ENCODE measurements around the gene TMEM181. TPM values are rescaled to one million over a fixed set of nuclear protein-coding genes. Genes with fewer than 3 reads are reported as not detected.

TMEM181 gene
- total RNA-seq, 1 donor from 2014 or later, result 18.4 TPM

- peaks cover 18% of the 10 kb centered on the region for H3K4me1 ChIP-seq
- intact Hi-C loops (cut with DNase I), result no loop called here
- H3K27me3 ChIP-seq, result no peaks in the 10 kb centered on the region
- TF ChIP-seq, protein P1, sequence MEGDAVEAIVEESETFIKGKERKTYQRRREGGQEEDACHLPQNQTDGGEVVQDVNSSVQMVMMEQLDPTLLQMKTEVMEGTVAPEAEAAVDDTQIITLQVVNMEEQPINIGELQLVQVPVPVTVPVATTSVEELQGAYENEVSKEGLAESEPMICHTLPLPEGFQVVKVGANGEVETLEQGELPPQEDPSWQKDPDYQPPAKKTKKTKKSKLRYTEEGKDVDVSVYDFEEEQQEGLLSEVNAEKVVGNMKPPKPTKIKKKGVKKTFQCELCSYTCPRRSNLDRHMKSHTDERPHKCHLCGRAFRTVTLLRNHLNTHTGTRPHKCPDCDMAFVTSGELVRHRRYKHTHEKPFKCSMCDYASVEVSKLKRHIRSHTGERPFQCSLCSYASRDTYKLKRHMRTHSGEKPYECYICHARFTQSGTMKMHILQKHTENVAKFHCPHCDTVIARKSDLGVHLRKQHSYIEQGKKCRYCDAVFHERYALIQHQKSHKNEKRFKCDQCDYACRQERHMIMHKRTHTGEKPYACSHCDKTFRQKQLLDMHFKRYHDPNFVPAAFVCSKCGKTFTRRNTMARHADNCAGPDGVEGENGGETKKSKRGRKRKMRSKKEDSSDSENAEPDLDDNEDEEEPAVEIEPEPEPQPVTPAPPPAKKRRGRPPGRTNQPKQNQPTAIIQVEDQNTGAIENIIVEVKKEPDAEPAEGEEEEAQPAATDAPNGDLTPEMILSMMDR (IDR thresholded peaks at IDR 0.05), result no peak
- no peak for TF ChIP-seq POLR2AphosphoS5 (IDR thresholded peaks at IDR 0.05; ENCODE audit: insufficient read depth in 1 of 2, low read depth in 1 of 2)
- TF ChIP-seq POLR2A (IDR thresholded peaks at IDR 0.05), result no peak
- no peak overlapping the region for H3K4me3 ChIP-seq
- no peak for DNase-seq (ENCODE audit: extremely low spot score in 2 of 2)
- no peak overlapping the region for H3K27ac ChIP-seq
- H3K9me3 ChIP-seq, result no peaks in the 10 kb centered on the region
- no peaks in the 10 kb centered on the region for H3K36me3 ChIP-seq
Measured at GRCh38 chr6:158572653-158573541, 13.0 kb downstream of the TMEM181 start.

DNA sequence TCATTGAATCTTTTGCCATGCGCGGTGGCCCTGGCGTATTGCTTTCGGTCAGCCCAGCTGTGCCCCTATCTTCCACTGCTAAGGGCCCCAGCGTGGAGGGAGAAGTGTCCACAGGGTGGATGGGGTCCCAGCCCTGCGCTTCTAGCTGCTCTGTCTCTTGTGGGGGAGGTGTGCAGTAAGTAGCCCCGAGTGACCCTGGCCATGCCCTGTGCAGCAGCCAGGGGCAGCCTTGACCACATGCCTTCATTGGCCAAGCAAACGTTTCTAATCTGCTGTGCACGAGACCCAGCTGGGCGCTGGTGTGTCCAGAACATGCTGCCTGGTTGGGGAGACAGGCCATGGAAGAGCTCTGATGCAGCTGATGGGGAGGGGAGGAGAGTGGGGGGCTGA is 13.6 kb downstream of the TMEM181 start:
- no peaks in the 10 kb centered on the region for H3K27me3 ChIP-seq
- intact Hi-C loops (cut with DNase I), result no loop called here
- DNase-seq (ENCODE audit: extremely low spot score in 2 of 2), result no peak
- H3K4me1 ChIP-seq, result peaks cover 12% of the 10 kb centered on the region
- H3K36me3 ChIP-seq, result no peaks in the 10 kb centered on the region
- TF ChIP-seq, protein P1 (IDR thresholded peaks at IDR 0.05), result no peak
- TF ChIP-seq POLR2A (IDR thresholded peaks at IDR 0.05), result no peak
- H3K9me3 ChIP-seq, result no peaks in the 10 kb centered on the region
- H3K4me3 ChIP-seq, result no peak overlapping the region
- no peak overlapping the region for H3K27ac ChIP-seq

DNA sequence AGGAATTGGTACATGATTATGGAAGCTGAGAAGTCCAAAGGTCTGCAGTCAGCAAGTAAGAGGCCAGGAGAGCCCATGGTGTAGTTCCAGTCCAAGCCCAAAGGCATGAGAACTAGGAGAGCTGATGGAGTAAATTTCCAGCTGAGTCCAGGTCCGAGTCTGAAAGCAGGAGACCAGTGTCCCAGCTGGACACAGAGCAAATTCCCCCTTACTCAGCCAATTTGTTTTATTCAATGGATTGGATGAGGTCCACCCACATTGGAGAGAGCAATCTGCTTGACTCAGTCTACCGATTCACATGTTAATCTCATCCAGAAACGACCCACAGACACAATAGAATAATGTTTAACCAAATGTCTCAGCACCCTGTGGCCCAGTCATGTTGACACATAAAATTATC is 14.9 kb downstream of the TMEM181 start:
- TF ChIP-seq, protein P1 (IDR thresholded peaks at IDR 0.05), result no peak
- no peak for TF ChIP-seq POLR2AphosphoS5 (IDR thresholded peaks at IDR 0.05; ENCODE audit: insufficient read depth in 1 of 2, low read depth in 1 of 2)
- Histone ChIP-seq H3K27ac (no peak overlapping the region), H3K9me3 (no peaks in the 10 kb centered on the region), H3K27me3 (no peaks in the 10 kb centered on the region), H3K36me3 (no peaks in the 10 kb centered on the region), H3K4me1 (peaks cover 12% of the 10 kb centered on the region), H3K4me3 (no peak overlapping the region)
- intact Hi-C loops (cut with DNase I), result no loop called here
- no peak for DNase-seq (ENCODE audit: extremely low spot score in 2 of 2)

DNA sequence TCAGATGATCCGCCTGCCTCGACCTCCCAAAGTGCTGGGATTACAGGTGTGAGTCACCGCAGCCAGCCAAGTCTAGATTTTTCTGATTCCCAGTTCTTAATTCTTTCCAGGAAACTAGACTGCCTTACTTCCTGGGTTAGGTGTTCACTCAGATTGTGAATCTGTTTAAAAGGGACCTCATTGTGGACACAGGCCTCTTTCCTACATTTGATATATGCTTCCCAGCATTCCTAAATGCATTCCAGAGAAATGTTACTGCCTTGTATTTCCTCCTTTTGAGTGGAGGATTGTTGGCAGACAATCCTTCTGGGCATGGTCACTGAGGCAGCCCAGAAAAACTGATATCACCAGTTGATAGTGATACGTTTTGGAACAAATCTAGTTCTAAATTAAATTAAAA is 15.7 kb downstream of the TMEM181 start:
- H3K27me3 ChIP-seq, result no peaks in the 10 kb centered on the region
- H3K27ac ChIP-seq, result no peak overlapping the region
- H3K9me3 ChIP-seq, result no peaks in the 10 kb centered on the region
- TF ChIP-seq, protein P1 (IDR thresholded peaks at IDR 0.05), result no peak
- no peak for TF ChIP-seq POLR2AphosphoS5 (IDR thresholded peaks at IDR 0.05; ENCODE audit: insufficient read depth in 1 of 2, low read depth in 1 of 2)
- no peak for TF ChIP-seq POLR2A (IDR thresholded peaks at IDR 0.05)
- DNase-seq (ENCODE audit: extremely low spot score in 2 of 2), result no peak
- intact Hi-C loops (cut with DNase I), result no loop called here
- H3K4me1 ChIP-seq, result peaks cover 12% of the 10 kb centered on the region
- H3K4me3 ChIP-seq, result no peak overlapping the region
- no peaks in the 10 kb centered on the region for H3K36me3 ChIP-seq

GRCh38 chr6:158584236-158584651 is 24.4 kb downstream of the TMEM181 start:
- intact Hi-C loops (cut with DNase I), result no loop called here
- Histone ChIP-seq H3K4me1 (no peaks in the 10 kb centered on the region), H3K4me3 (no peak overlapping the region), H3K9me3 (no peaks in the 10 kb centered on the region), H3K27me3 (no peaks in the 10 kb centered on the region), H3K27ac (no peak overlapping the region), H3K36me3 (peaks cover 0 to 39% of the 10 kb centered on the region in 2 donors)
- TF ChIP-seq POLR2A (IDR thresholded peaks at IDR 0.05), result no peak
- TF ChIP-seq POLR2AphosphoS5 (IDR thresholded peaks at IDR 0.05; ENCODE audit: insufficient read depth in 1 of 2, low read depth in 1 of 2), result no peak
- TF ChIP-seq, protein P1 (IDR thresholded peaks at IDR 0.05), result no peak
- DNase-seq (ENCODE audit: extremely low spot score in 2 of 2), result no peak

Data from vagina (tissue), 2 donors.